HCT116 (cell line): ENCODE results near the gene B3GNT2.

Experiments
- CTCF ChIP-seq, 3 experiments: fragments of 200-600 bp in 1 of 3; sonication (generic) in 1 of 3; IDR thresholded peaks in 2 of 3; conservative IDR thresholded peaks in 1 of 3; 2 replicates each; pipeline ENCODE4 v1.5.1; 2012 to 2017; ENCODE audit warnings: low read depth in 2 of 3, low read length in 2 of 3, antibody characterized with exemption in 1 of 3, borderline replicate concordance in 1 of 3, control low read depth in 1 of 3, mild to moderate bottlenecking in 1 of 3, mixed read lengths in 1 of 3, mixed run types in 1 of 3, moderate library complexity in 1 of 3; ENCODE audit not compliant: insufficient read depth in 1 of 3
- JUND ChIP-seq: IDR thresholded peaks from 2 replicates; pipeline ENCODE4 v1.6.1; 2012
- MAX ChIP-seq: IDR thresholded peaks from 2 replicates; pipeline ENCODE4 v1.6.1; 2012
- POLR2A ChIP-seq: IDR thresholded peaks from 2 replicates; pipeline ENCODE4 v1.7.0; 2011; ENCODE audit warnings: borderline replicate concordance; ENCODE audit not compliant: insufficient read depth, insufficient read length; ENCODE audit errors: extremely low read depth
- TCF7L2 ChIP-seq: IDR thresholded peaks from 2 replicates; pipeline ENCODE4 v1.7.0; 2011; ENCODE audit warnings: borderline replicate concordance, inconsistent platforms; ENCODE audit not compliant: insufficient read depth, insufficient read length; ENCODE audit errors: extremely low read depth
- YY1 ChIP-seq: IDR thresholded peaks from 2 replicates; pipeline ENCODE4 v1.6.1; 2011; ENCODE audit warnings: low read length, low read depth, moderate library complexity, mild to moderate bottlenecking; ENCODE audit not compliant: insufficient replicate concordance; ENCODE audit errors: extremely low read depth
- ZFX ChIP-seq: fragments of 450-650 bp; IDR thresholded peaks from 2 replicates; pipeline ENCODE4 v1.6.1; 2017

- TF ChIP-seq ZFX (no peak), TCF7L2 (no peak), MAX (no peak), YY1 (no peak), CTCF (IDR thresholded peaks at IDR 0.05 in 2 of 3, conservative IDR thresholded peaks at IDR 0.05 in 1 of 3; ENCODE audit: borderline replicate concordance in 1 of 3, insufficient read depth in 1 of 3, low read depth in 2 of 3, low read length in 2 of 3) (no peak), POLR2A (no peak), JUND (no peak)
Measured at GRCh38 chr2:62243983-62244382, 48.1 kb downstream of the B3GNT2 start.
